GM12875 (cell line): ENCODE data around the gene IL17A.
A peak's percentile ranks its signal among the peaks of the same experiment; 100 is the strongest.

ENCODE experiments used
- H3K4me3 ChIP-seq: one replicate; pipeline ENCODE4 v1.5.1; 2011; ENCODE audit warnings: low read depth, low read length, control low read depth
- TF ChIP-seq, protein P1 (sequence below): IDR thresholded peaks from 2 replicates; pipeline ENCODE4 v1.5.1; 2011; ENCODE audit warnings: low read depth, mild to moderate bottlenecking, control low read depth, inconsistent platforms, low read length, moderate library complexity, borderline replicate concordance; ENCODE audit not compliant: insufficient read depth

The IL17A gene

GRCh38 chr6:52201046-52201445 is 14.9 kb downstream of the IL17A start:
- no peak overlapping the region for H3K4me3 ChIP-seq
- TF ChIP-seq, protein P1, sequence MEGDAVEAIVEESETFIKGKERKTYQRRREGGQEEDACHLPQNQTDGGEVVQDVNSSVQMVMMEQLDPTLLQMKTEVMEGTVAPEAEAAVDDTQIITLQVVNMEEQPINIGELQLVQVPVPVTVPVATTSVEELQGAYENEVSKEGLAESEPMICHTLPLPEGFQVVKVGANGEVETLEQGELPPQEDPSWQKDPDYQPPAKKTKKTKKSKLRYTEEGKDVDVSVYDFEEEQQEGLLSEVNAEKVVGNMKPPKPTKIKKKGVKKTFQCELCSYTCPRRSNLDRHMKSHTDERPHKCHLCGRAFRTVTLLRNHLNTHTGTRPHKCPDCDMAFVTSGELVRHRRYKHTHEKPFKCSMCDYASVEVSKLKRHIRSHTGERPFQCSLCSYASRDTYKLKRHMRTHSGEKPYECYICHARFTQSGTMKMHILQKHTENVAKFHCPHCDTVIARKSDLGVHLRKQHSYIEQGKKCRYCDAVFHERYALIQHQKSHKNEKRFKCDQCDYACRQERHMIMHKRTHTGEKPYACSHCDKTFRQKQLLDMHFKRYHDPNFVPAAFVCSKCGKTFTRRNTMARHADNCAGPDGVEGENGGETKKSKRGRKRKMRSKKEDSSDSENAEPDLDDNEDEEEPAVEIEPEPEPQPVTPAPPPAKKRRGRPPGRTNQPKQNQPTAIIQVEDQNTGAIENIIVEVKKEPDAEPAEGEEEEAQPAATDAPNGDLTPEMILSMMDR = no peak

- TF ChIP-seq, protein P1 = no peak
Measured at GRCh38 chr6:52201493-52201892, 15.3 kb downstream of the IL17A start.

GRCh38 chr6:52207066-52207465 is 20.9 kb downstream of the IL17A start:
- TF ChIP-seq, protein P1 = peak; percentile 48; the same call in 1 of the 2 replicates

More at GRCh38 chr6:52201493-52201892, 15.3 kb downstream of the IL17A start:
- H3K4me3 ChIP-seq = no peak overlapping the region

DNA sequence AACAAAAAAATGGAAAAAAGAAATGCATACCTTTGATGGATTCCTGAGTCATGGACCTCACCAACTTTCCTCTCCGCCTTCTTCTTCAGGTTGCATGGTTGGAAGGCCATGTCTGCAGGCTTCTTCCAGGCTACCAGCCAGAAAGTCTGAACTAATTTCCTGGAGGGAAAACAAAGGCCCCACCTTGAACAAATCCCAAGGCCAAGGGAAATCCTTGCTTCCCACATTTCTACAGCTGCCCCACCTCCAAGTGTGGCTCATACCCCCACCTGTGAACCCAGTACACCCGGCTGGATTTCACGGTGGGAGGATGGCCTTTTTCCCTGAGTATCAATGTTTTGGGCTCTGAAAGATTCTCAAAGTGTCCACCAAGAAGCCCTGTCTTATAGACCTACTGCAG is 22.4 kb downstream of the IL17A start:
- TF ChIP-seq, protein P1 = no peak
- no peak overlapping the region for H3K4me3 ChIP-seq

More at GRCh38 chr6:52207066-52207465, 20.9 kb downstream of the IL17A start:
- no peak overlapping the region for H3K4me3 ChIP-seq

DNA sequence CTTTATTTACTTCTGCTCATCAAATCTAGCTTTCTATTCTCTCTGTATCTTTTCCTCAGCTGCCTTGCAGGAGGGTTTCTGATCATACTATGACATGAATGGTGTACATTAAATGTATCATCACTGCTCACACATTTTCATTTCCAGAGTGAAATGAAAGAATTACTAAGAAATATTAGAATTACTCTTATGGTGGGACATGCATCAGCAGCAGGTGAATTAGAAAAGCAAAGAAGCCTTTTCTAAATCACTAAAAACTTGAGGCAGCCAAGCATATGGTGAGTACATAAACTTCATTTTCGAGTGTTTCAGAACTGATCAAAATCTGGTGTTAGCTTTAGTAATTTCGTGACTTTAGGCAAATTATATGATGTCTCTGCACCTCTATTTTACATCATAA is 23.6 kb downstream of the IL17A start:
- TF ChIP-seq, protein P1 = no peak
- no peak overlapping the region for H3K4me3 ChIP-seq

DNA sequence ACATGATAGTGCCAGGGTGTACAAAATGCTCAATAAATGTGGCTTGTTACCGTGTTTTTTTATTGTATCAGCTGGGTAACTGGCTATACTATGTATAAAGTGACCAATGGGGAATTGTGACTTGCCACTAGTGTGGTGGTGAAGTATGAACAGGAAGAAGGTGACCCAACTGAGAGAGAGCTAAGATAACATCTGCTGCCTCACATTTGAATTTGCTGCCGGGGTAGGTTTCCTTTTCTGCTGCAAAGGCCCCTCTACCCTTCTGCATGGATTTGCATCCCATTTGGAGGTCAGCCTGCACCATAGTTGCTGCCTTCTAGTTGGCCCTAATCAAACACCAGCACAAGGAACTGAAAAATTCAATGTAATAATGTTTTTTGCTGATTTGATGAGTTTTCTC is 24.1 kb downstream of the IL17A start:
- no peak overlapping the region for H3K4me3 ChIP-seq
- TF ChIP-seq, protein P1 = no peak

DNA sequence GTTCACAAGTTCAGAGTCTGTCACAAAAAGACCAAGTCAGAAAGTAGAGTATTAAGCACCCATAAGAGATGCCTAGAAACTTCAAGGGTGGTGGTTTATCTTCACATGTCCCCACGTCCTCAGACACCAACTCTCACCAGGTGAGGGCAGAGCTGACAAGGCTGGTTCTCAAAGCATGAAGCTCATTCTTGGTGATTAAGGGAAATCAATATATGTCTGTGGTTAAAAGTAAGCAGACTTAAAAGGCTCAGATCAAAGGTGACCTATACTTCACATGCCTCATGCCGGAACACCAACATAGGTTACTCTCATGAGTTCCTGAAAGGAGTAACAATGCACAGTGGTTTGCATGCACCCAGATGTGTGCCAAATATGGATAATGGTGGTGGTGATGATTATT is 27.0 kb downstream of the IL17A start:
- TF ChIP-seq, protein P1 = 0 out of 2 replicates have a peak, but pooled peaks have one; percentile 8
- H3K4me3 ChIP-seq = no peak overlapping the region
